ENCODE data around the gene BLMH.

BLMH gene

GRCh38 chr17:30308406-30308805, 16.7 kb upstream of the BLMH start:
- Histone ChIP-seq H3K36me3 (replicated peaks in 1 of 2; ENCODE audit: control insufficient read depth in 2 of 2, insufficient read depth in 2 of 2, low read length in 2 of 2) (no peaks in the 10 kb centered on the region), H2BK15ac (ENCODE audit: low read length) (no peak overlapping the region), H4K91ac (ENCODE audit: low read depth, low read length, poor library complexity) (no peak overlapping the region), H3K4ac (ENCODE audit: low read length) (no peak overlapping the region), H3K27ac (replicated peaks; ENCODE audit: low read length) (no peak overlapping the region), H2BK12ac (ENCODE audit: low read length) (no peak overlapping the region), H3K18ac (ENCODE audit: low read length) (no peak overlapping the region), H3K9me3 (replicated peaks in 1 of 2; ENCODE audit: control insufficient read depth in 2 of 2, insufficient read depth in 1 of 2, low read depth in 1 of 2, low read length in 2 of 2) (no peaks in the 10 kb centered on the region), H2AK5ac (ENCODE audit: low read depth, low read length) (no peak overlapping the region), H2AFZ (ENCODE audit: low read length) (no peak overlapping the region), H2BK5ac (ENCODE audit: low read length) (no peak overlapping the region), H3K79me1 (ENCODE audit: low read depth, low read length) (no peaks in the 10 kb centered on the region), H4K8ac (ENCODE audit: low read depth, low read length) (no peak overlapping the region), H3K9ac (ENCODE audit: low read depth, low read length, poor library complexity) (no peak overlapping the region), H3K4me3 (ENCODE audit: low read length in 2 of 2) (no peak overlapping the region), H3K23ac (ENCODE audit: low read depth, low read length, poor library complexity) (no peak overlapping the region), H3K4me1 (ENCODE audit: control insufficient read depth in 2 of 2, insufficient read depth in 1 of 2, low read depth in 1 of 2, low read length in 2 of 2) (peaks cover 0 to 2% of the 10 kb centered on the region in 2 donors), H3K14ac (ENCODE audit: low read length) (no peak overlapping the region), H3K27me3 (ENCODE audit: control insufficient read depth in 3 of 3, insufficient read depth in 3 of 3, low read depth in 1 of 3, low read length in 3 of 3) (peaks cover 0 to 7% (median 0%) of the 10 kb centered on the region in 3 experiments), H2BK120ac (ENCODE audit: low read depth, low read length) (no peak overlapping the region), H3K4me2 (ENCODE audit: insufficient read depth, low read length, poor library complexity, severe bottlenecking) (no peak overlapping the region)
- no CpG with 5 or more reads among the region's 2 CpGs for WGBS, 2 donors (ENCODE audit: extremely low coverage in 2 of 2, insufficient read length in 2 of 2, insufficient replicate concordance in 1 of 2)
- no peak for DNase-seq (ENCODE audit: low spot score)

- WGBS, 2 donors (ENCODE audit: extremely low coverage in 2 of 2, insufficient read length in 2 of 2, insufficient replicate concordance in 1 of 2): no CpG with 5 or more reads among the region's 3 CpGs
- H2AK5ac ChIP-seq (ENCODE audit: low read depth, low read length): no peak overlapping the region
- no peaks in the 10 kb centered on the region for H3K36me3 ChIP-seq (replicated peaks in 1 of 2; ENCODE audit: control insufficient read depth in 2 of 2, insufficient read depth in 2 of 2, low read length in 2 of 2)
- H2BK15ac ChIP-seq (ENCODE audit: low read length): no peak overlapping the region
- no peak overlapping the region for H4K91ac ChIP-seq (ENCODE audit: low read depth, low read length, poor library complexity)
- H3K9me3 ChIP-seq (replicated peaks in 1 of 2; ENCODE audit: control insufficient read depth in 2 of 2, insufficient read depth in 1 of 2, low read depth in 1 of 2, low read length in 2 of 2): no peaks in the 10 kb centered on the region
- no peaks in the 10 kb centered on the region for H3K79me1 ChIP-seq (ENCODE audit: low read depth, low read length)
- H3K27me3 ChIP-seq (ENCODE audit: control insufficient read depth in 3 of 3, insufficient read depth in 3 of 3, low read depth in 1 of 3, low read length in 3 of 3): peaks cover 0 to 7% (median 0%) of the 10 kb centered on the region in 3 experiments
- H3K27ac ChIP-seq (replicated peaks; ENCODE audit: low read length): no peak overlapping the region
- H3K18ac ChIP-seq (ENCODE audit: low read length): no peak overlapping the region
- no peak overlapping the region for H2BK5ac ChIP-seq (ENCODE audit: low read length)
- H3K9ac ChIP-seq (ENCODE audit: low read depth, low read length, poor library complexity): no peak overlapping the region
- peaks cover 0 to 2% of the 10 kb centered on the region in 2 donors for H3K4me1 ChIP-seq (ENCODE audit: control insufficient read depth in 2 of 2, insufficient read depth in 1 of 2, low read depth in 1 of 2, low read length in 2 of 2)
- no peak overlapping the region for H3K23ac ChIP-seq (ENCODE audit: low read depth, low read length, poor library complexity)
- no peak overlapping the region for H2BK120ac ChIP-seq (ENCODE audit: low read depth, low read length)
- no peak overlapping the region for H2BK12ac ChIP-seq (ENCODE audit: low read length)
- no peak overlapping the region for H3K4me3 ChIP-seq (ENCODE audit: low read length in 2 of 2)
- H3K4ac ChIP-seq (ENCODE audit: low read length): no peak overlapping the region
- H3K14ac ChIP-seq (ENCODE audit: low read length): no peak overlapping the region
- no peak overlapping the region for H3K4me2 ChIP-seq (ENCODE audit: insufficient read depth, low read length, poor library complexity, severe bottlenecking)
- no peak overlapping the region for H2AFZ ChIP-seq (ENCODE audit: low read length)
- DNase-seq (ENCODE audit: low spot score): no peak
- H4K8ac ChIP-seq (ENCODE audit: low read depth, low read length): no peak overlapping the region
Measured at GRCh38 chr17:30304778-30305177, 13.0 kb upstream of the BLMH start.

GRCh38 chr17:30302241-30302640, 10.5 kb upstream of the BLMH start:
- no peak overlapping the region for H3K4me3 ChIP-seq (ENCODE audit: low read length in 2 of 2)
- H2AK5ac ChIP-seq (ENCODE audit: low read depth, low read length): no peak overlapping the region
- no peak overlapping the region for H2BK15ac ChIP-seq (ENCODE audit: low read length)
- DNase-seq (ENCODE audit: low spot score): no peak
- WGBS, 2 donors (ENCODE audit: extremely low coverage in 2 of 2, insufficient read length in 2 of 2, insufficient replicate concordance in 1 of 2): no CpG with 5 or more reads among the region's 3 CpGs
- no peak overlapping the region for H2BK5ac ChIP-seq (ENCODE audit: low read length)
- H3K27ac ChIP-seq (replicated peaks; ENCODE audit: low read length): no peak overlapping the region
- no peak overlapping the region for H4K8ac ChIP-seq (ENCODE audit: low read depth, low read length)
- H3K27me3 ChIP-seq (ENCODE audit: control insufficient read depth in 3 of 3, insufficient read depth in 3 of 3, low read depth in 1 of 3, low read length in 3 of 3): peaks cover 0 to 8% (median 2%) of the 10 kb centered on the region in 3 experiments
- H2AFZ ChIP-seq (ENCODE audit: low read length): no peak overlapping the region
- no peaks in the 10 kb centered on the region for H3K4me1 ChIP-seq (ENCODE audit: control insufficient read depth in 2 of 2, insufficient read depth in 1 of 2, low read depth in 1 of 2, low read length in 2 of 2)
- H2BK12ac ChIP-seq (ENCODE audit: low read length): no peak overlapping the region
- no peak overlapping the region for H3K14ac ChIP-seq (ENCODE audit: low read length)
- H3K23ac ChIP-seq (ENCODE audit: low read depth, low read length, poor library complexity): no peak overlapping the region
- no peak overlapping the region for H3K4me2 ChIP-seq (ENCODE audit: insufficient read depth, low read length, poor library complexity, severe bottlenecking)
- H3K79me1 ChIP-seq (ENCODE audit: low read depth, low read length): no peaks in the 10 kb centered on the region
- no peak overlapping the region for H2BK120ac ChIP-seq (ENCODE audit: low read depth, low read length)
- H3K4ac ChIP-seq (ENCODE audit: low read length): no peak overlapping the region
- H3K18ac ChIP-seq (ENCODE audit: low read length): no peak overlapping the region
- no peak overlapping the region for H4K91ac ChIP-seq (ENCODE audit: low read depth, low read length, poor library complexity)
- no peaks in the 10 kb centered on the region for H3K36me3 ChIP-seq (replicated peaks in 1 of 2; ENCODE audit: control insufficient read depth in 2 of 2, insufficient read depth in 2 of 2, low read length in 2 of 2)
- H3K9ac ChIP-seq (ENCODE audit: low read depth, low read length, poor library complexity): no peak overlapping the region
- no peaks in the 10 kb centered on the region for H3K9me3 ChIP-seq (replicated peaks in 1 of 2; ENCODE audit: control insufficient read depth in 2 of 2, insufficient read depth in 1 of 2, low read depth in 1 of 2, low read length in 2 of 2)

- Histone ChIP-seq H3K9ac (ENCODE audit: low read depth, low read length, poor library complexity) (no peak overlapping the region), H4K91ac (ENCODE audit: low read depth, low read length, poor library complexity) (no peak overlapping the region), H3K79me1 (ENCODE audit: low read depth, low read length) (no peaks in the 10 kb centered on the region), H3K27ac (replicated peaks; ENCODE audit: low read length) (no peak overlapping the region), H3K36me3 (replicated peaks in 1 of 2; ENCODE audit: control insufficient read depth in 2 of 2, insufficient read depth in 2 of 2, low read length in 2 of 2) (no peaks in the 10 kb centered on the region), H2BK12ac (ENCODE audit: low read length) (no peak overlapping the region), H2BK5ac (ENCODE audit: low read length) (no peak overlapping the region), H4K8ac (ENCODE audit: low read depth, low read length) (no peak overlapping the region), H2AK5ac (ENCODE audit: low read depth, low read length) (no peak overlapping the region), H2AFZ (ENCODE audit: low read length) (no peak overlapping the region), H3K4me1 (ENCODE audit: control insufficient read depth in 2 of 2, insufficient read depth in 1 of 2, low read depth in 1 of 2, low read length in 2 of 2) (no peaks in the 10 kb centered on the region), H3K27me3 (ENCODE audit: control insufficient read depth in 3 of 3, insufficient read depth in 3 of 3, low read depth in 1 of 3, low read length in 3 of 3) (peaks cover 0 to 6% (median 2%) of the 10 kb centered on the region in 3 experiments), H3K23ac (ENCODE audit: low read depth, low read length, poor library complexity) (no peak overlapping the region), H3K4me3 (ENCODE audit: low read length in 2 of 2) (no peak overlapping the region), H2BK15ac (ENCODE audit: low read length) (no peak overlapping the region), H2BK120ac (ENCODE audit: low read depth, low read length) (no peak overlapping the region), H3K9me3 (replicated peaks in 1 of 2; ENCODE audit: control insufficient read depth in 2 of 2, insufficient read depth in 1 of 2, low read depth in 1 of 2, low read length in 2 of 2) (no peaks in the 10 kb centered on the region), H3K4me2 (ENCODE audit: insufficient read depth, low read length, poor library complexity, severe bottlenecking) (no peak overlapping the region), H3K4ac (ENCODE audit: low read length) (no peak overlapping the region), H3K18ac (ENCODE audit: low read length) (no peak overlapping the region), H3K14ac (ENCODE audit: low read length) (no peak overlapping the region)
- no peak for DNase-seq (ENCODE audit: low spot score)
Measured at GRCh38 chr17:30300818-30301217, 9.1 kb upstream of the BLMH start.
